ENCODE results near the gene POLR2I. TPM values are rescaled to one million over a fixed set of nuclear protein-coding genes. Genes with fewer than 3 reads are reported as not detected.

Gene POLR2I
- total RNA-seq = 100 to 1,000 TPM in 2 of 4 donors, 10 to 100 TPM in 2; 64.8 to 152 (median 85.7) TPM

DNA sequence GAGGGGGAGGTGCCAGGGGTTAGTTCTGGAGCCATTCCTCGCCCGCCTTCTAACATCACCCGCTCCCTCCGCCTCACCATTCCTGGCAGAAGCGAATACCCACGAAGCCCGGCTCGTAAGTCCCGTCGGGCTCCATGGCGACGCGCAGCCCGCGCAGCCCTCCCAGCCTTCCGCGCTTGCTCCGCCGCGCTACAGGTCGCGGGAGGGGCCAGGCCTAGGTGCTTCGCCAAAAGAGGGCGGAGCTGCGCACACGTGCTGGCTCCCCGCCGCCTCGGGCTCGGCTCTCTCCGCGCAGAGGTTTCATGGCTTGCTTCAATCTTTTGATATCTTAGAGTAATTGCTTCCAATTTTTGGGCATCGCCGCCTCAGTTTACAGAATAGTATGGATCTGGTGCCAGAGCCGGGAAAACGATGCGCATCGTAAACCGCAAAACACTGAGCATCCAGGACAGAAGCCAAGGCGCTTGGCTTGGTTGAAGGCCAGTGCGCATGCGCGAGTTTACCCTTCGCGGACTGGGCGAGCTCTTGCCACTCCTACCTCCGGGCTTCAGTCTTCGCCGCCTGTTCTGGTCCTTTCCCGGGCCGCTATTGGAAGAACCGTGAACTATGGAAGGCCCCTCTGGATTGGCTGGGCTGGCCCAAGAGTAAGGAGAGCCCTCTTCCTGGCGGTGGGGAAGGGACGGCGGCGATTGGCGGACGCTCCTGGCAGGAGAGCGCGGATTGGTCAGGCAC lies at the start of gene POLR2I:
Gene POLR2I (minus strand): TSS at position 155 of the 732 bp plus-strand sequence. CDS start 19 bp downstream, at position 136.
- peak; percentile 100 for DNase-seq (ENCODE audit: extremely low spot score)
- peak within 1 kb of the TSS; percentile 88 to 96 (median 91) for H3K27ac ChIP-seq (replicated peaks in 1 of 4)
- H3K9me3 ChIP-seq = no peaks in the 10 kb centered on the region
- H3K36me3 ChIP-seq = peaks cover 26 to 71% (median 60%) of the 10 kb centered on the region in 4 donors
- TF ChIP-seq, protein P1, sequence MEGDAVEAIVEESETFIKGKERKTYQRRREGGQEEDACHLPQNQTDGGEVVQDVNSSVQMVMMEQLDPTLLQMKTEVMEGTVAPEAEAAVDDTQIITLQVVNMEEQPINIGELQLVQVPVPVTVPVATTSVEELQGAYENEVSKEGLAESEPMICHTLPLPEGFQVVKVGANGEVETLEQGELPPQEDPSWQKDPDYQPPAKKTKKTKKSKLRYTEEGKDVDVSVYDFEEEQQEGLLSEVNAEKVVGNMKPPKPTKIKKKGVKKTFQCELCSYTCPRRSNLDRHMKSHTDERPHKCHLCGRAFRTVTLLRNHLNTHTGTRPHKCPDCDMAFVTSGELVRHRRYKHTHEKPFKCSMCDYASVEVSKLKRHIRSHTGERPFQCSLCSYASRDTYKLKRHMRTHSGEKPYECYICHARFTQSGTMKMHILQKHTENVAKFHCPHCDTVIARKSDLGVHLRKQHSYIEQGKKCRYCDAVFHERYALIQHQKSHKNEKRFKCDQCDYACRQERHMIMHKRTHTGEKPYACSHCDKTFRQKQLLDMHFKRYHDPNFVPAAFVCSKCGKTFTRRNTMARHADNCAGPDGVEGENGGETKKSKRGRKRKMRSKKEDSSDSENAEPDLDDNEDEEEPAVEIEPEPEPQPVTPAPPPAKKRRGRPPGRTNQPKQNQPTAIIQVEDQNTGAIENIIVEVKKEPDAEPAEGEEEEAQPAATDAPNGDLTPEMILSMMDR (IDR thresholded peaks at IDR 0.05) = no peak
- TF ChIP-seq EP300 (IDR thresholded peaks at IDR 0.05) = no peak
- TF ChIP-seq POLR2AphosphoS5 (IDR thresholded peaks at IDR 0.05) = peak; percentile 89 to 94
- TF ChIP-seq POLR2A (IDR thresholded peaks at IDR 0.05; ENCODE audit: low read depth) = peak; percentile 65
- WGBS = 1% methylated on average over 33 of the region's 60 CpGs
- H3K4me1 ChIP-seq = peaks cover 23 to 53% (median 38%) of the 10 kb centered on the region in 4 donors
- intact Hi-C loops (cut with DNase I) = loop anchor here (5.0 kb wide), 2 partner anchors 58 to 118 kb away; partner anchors contain the start of gene SDHAF1
- H3K4me3 ChIP-seq = peak within 1 kb of the TSS; percentile 72 to 80 (median 74)
- no peaks in the 10 kb centered on the region for H3K27me3 ChIP-seq

DNA sequence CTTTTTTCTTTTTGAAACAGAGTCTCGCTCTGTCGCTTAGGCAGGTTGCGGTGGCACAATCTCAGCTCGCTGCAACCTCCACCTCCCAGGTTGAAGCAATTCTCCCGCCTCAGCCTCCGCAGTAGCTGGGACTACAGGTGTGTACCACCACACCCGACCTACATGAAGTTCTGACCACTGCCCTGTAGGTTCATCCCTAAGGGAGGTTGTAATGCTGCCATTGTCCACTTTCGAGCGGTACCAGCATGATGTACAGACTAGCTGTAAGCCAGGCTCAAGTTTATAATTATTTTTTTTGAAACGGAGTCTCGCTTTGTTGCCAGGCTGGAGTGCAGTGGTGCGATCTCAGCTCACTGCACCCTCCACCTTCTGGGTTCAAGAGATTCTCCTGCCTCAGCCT lies 49.1 kb upstream of the POLR2I start:
- Histone ChIP-seq H3K27ac (replicated peaks in 1 of 4) (no peak overlapping the region), H3K4me1 (peaks cover 0 to 3% (median 2%) of the 10 kb centered on the region in 4 donors), H3K4me3 (no peak overlapping the region), H3K36me3 (peaks cover 0 to 37% (median 16%) of the 10 kb centered on the region in 4 donors), H3K9me3 (no peaks in the 10 kb centered on the region), H3K27me3 (no peaks in the 10 kb centered on the region)
- intact Hi-C loops (cut with DNase I) = no loop called here
- TF ChIP-seq, protein P1 (IDR thresholded peaks at IDR 0.05) = no peak
- TF ChIP-seq EP300 (IDR thresholded peaks at IDR 0.05) = no peak
- TF ChIP-seq POLR2A (IDR thresholded peaks at IDR 0.05; ENCODE audit: low read depth) = no peak
- TF ChIP-seq POLR2AphosphoS5 (IDR thresholded peaks at IDR 0.05) = no peak
- 96% methylated on average over 12 of the region's 12 CpGs for WGBS
- no peak for DNase-seq (ENCODE audit: extremely low spot score)

- peaks cover 0 to 21% (median 11%) of the 10 kb centered on the region in 4 donors for H3K36me3 ChIP-seq
- H3K4me1 ChIP-seq = no peaks in the 10 kb centered on the region
- DNase-seq (ENCODE audit: extremely low spot score) = no peak
- no peaks in the 10 kb centered on the region for H3K27me3 ChIP-seq
- 93% methylated on average over 7 of the region's 7 CpGs for WGBS
- H3K4me3 ChIP-seq = no peak overlapping the region
- no peaks in the 10 kb centered on the region for H3K9me3 ChIP-seq
- intact Hi-C loops (cut with DNase I) = no loop called here
- no peak overlapping the region for H3K27ac ChIP-seq (replicated peaks in 1 of 4)
- TF ChIP-seq POLR2AphosphoS5 (IDR thresholded peaks at IDR 0.05) (no peak), POLR2A (IDR thresholded peaks at IDR 0.05; ENCODE audit: low read depth) (no peak), EP300 (IDR thresholded peaks at IDR 0.05) (no peak)
- TF ChIP-seq, protein P1 (IDR thresholded peaks at IDR 0.05) = no peak
These were observed 46.3 kb upstream of the POLR2I start for GRCh38 chr19:36160821-36161596.

DNA sequence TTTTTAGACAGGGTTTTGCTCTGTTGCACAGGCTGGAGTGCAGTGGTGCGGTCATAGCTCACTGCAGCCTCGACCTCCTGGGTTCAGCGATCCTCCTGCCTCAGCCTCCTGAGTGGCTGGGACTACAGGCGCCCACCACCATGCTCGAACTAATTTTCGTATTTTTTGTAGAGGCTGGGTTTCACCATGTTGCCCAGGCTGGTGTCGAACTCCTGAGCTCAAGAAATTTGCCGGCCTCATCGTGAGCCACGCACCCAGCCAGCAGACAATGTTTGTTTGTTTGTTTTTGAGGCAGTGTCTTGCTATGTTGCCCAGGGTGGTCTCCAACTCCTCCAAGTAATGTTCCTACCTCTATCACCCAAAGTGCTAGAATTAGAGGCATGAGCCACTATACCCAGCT lies 38.5 kb upstream of the POLR2I start:
- DNase-seq (ENCODE audit: extremely low spot score) = no peak
- WGBS = 85% methylated on average over 10 of the region's 10 CpGs
- H3K4me3 ChIP-seq = peak overlapping the region; percentile 52 to 74 (median 64)
- H3K9me3 ChIP-seq = no peaks in the 10 kb centered on the region
- TF ChIP-seq, protein P1 (IDR thresholded peaks at IDR 0.05) = no peak
- TF ChIP-seq POLR2A (IDR thresholded peaks at IDR 0.05; ENCODE audit: low read depth) (no peak), EP300 (IDR thresholded peaks at IDR 0.05) (no peak), POLR2AphosphoS5 (IDR thresholded peaks at IDR 0.05) (no peak)
- H3K27ac ChIP-seq (replicated peaks in 1 of 4) = peak overlapping the region; percentile 92 to 98 (median 96)
- peaks cover 31 to 53% (median 36%) of the 10 kb centered on the region in 4 donors for H3K4me1 ChIP-seq
- intact Hi-C loops (cut with DNase I) = no loop called here
- peaks cover 10 to 31% (median 28%) of the 10 kb centered on the region in 4 donors for H3K36me3 ChIP-seq
- H3K27me3 ChIP-seq = no peaks in the 10 kb centered on the region
